Non-pigmented ciliary epithelial cell (primary cell): ENCODE data around the gene SLIT3.

ENCODE experiments used
- DNase-seq: peaks from one replicate; pipeline ENCODE4 v3.0.0-alpha.2; 2010; ENCODE audit warnings: low read depth

SLIT3 gene

GRCh38 chr5:168992016-168992415 is 308.9 kb downstream of the SLIT3 start:
- DNase-seq, result no peak

GRCh38 chr5:168991311-168991710 is 309.6 kb downstream of the SLIT3 start:
- DNase-seq, result no peak

GRCh38 chr5:168990679-168991078 is 310.3 kb downstream of the SLIT3 start:
- no peak for DNase-seq

- no peak for DNase-seq
Observed at GRCh38 chr5:168989731-168990505, 311.0 kb downstream of the SLIT3 start.

- DNase-seq, result no peak
Observed at GRCh38 chr5:168988699-168989098, 312.2 kb downstream of the SLIT3 start.

GRCh38 chr5:168987543-168988300 is 313.2 kb downstream of the SLIT3 start:
- peak; percentile 18 for DNase-seq

GRCh38 chr5:168985454-168985853 is 315.5 kb downstream of the SLIT3 start:
- no peak for DNase-seq

GRCh38 chr5:168984135-168984675 is 316.7 kb downstream of the SLIT3 start:
- no peak for DNase-seq

- DNase-seq, result no peak
Observed at GRCh38 chr5:168979135-168979534, 321.8 kb downstream of the SLIT3 start.

- DNase-seq, result no peak
Observed at GRCh38 chr5:168978500-168978899, 322.4 kb downstream of the SLIT3 start.

- no peak for DNase-seq
Observed at GRCh38 chr5:168978015-168978414, 322.9 kb downstream of the SLIT3 start.

- no peak for DNase-seq
Observed at GRCh38 chr5:168976311-168976970, 324.5 kb downstream of the SLIT3 start.

GRCh38 chr5:168975331-168975730 is 325.6 kb downstream of the SLIT3 start:
- DNase-seq, result no peak

GRCh38 chr5:168974082-168974481 is 326.9 kb downstream of the SLIT3 start:
- no peak for DNase-seq

- DNase-seq, result no peak
Observed at GRCh38 chr5:168972731-168973130, 328.2 kb downstream of the SLIT3 start.

- DNase-seq, result no peak
Observed at GRCh38 chr5:168971100-168971499, 329.8 kb downstream of the SLIT3 start.

GRCh38 chr5:168969326-168969886 is 331.5 kb downstream of the SLIT3 start:
- no peak for DNase-seq

GRCh38 chr5:168967882-168968620 is 332.9 kb downstream of the SLIT3 start:
- DNase-seq, result no peak

GRCh38 chr5:168965638-168966037 is 335.3 kb downstream of the SLIT3 start:
- no peak for DNase-seq

- DNase-seq, result no peak
Observed at GRCh38 chr5:168964182-168964581, 336.8 kb downstream of the SLIT3 start.

- DNase-seq, result no peak
Observed at GRCh38 chr5:168962306-168962705, 338.6 kb downstream of the SLIT3 start.

GRCh38 chr5:168961681-168962080 is 339.3 kb downstream of the SLIT3 start:
- DNase-seq, result no peak
